ENCODE results near the gene GSE1.

Gene GSE1

GRCh38 chr16:85698459-85698891 is 85.4 kb downstream of the GSE1 start:
- Histone ChIP-seq H3K27ac (ENCODE audit: low read length) (no peak overlapping the region), H3K4me1 (ENCODE audit: control insufficient read depth, insufficient read depth, low read length) (no peaks in the 10 kb centered on the region), H3K36me3 (ENCODE audit: control insufficient read depth, insufficient read depth, low read length) (no peaks in the 10 kb centered on the region), H3K4me3 (ENCODE audit: low read length) (no peak overlapping the region), H3K27me3 (ENCODE audit: control insufficient read depth, insufficient read depth, low read length) (no peaks in the 10 kb centered on the region), H3K9me3 (ENCODE audit: control insufficient read depth, insufficient read depth, low read length) (no peaks in the 10 kb centered on the region)
- WGBS (ENCODE audit: insufficient coverage, insufficient read length), result no CpG with 5 or more reads among the region's 7 CpGs
- no peak for DNase-seq (ENCODE audit: low read depth, low spot score)

- Histone ChIP-seq H3K4me1 (ENCODE audit: control insufficient read depth, insufficient read depth, low read length) (no peaks in the 10 kb centered on the region), H3K9me3 (ENCODE audit: control insufficient read depth, insufficient read depth, low read length) (no peaks in the 10 kb centered on the region), H3K4me3 (ENCODE audit: low read length) (no peak overlapping the region), H3K27me3 (ENCODE audit: control insufficient read depth, insufficient read depth, low read length) (no peaks in the 10 kb centered on the region), H3K27ac (ENCODE audit: low read length) (no peak overlapping the region), H3K36me3 (ENCODE audit: control insufficient read depth, insufficient read depth, low read length) (no peaks in the 10 kb centered on the region)
- no CpG with 5 or more reads among the region's 12 CpGs for WGBS (ENCODE audit: insufficient coverage, insufficient read length)
- no peak for DNase-seq (ENCODE audit: low read depth, low spot score)
Measured at GRCh38 chr16:85698935-85699558, 85.9 kb downstream of the GSE1 start.

- Histone ChIP-seq H3K27ac (ENCODE audit: low read length) (no peak overlapping the region), H3K9me3 (ENCODE audit: control insufficient read depth, insufficient read depth, low read length) (no peaks in the 10 kb centered on the region), H3K4me3 (ENCODE audit: low read length) (no peak overlapping the region), H3K27me3 (ENCODE audit: control insufficient read depth, insufficient read depth, low read length) (no peaks in the 10 kb centered on the region), H3K36me3 (ENCODE audit: control insufficient read depth, insufficient read depth, low read length) (no peaks in the 10 kb centered on the region), H3K4me1 (ENCODE audit: control insufficient read depth, insufficient read depth, low read length) (no peaks in the 10 kb centered on the region)
- no CpG with 5 or more reads among the region's 7 CpGs for WGBS (ENCODE audit: insufficient coverage, insufficient read length)
- no peak for DNase-seq (ENCODE audit: low read depth, low spot score)
Measured at GRCh38 chr16:85699628-85700027, 86.5 kb downstream of the GSE1 start.

- H3K4me3 ChIP-seq (ENCODE audit: low read length), result no peak overlapping the region
- no peaks in the 10 kb centered on the region for H3K27me3 ChIP-seq (ENCODE audit: control insufficient read depth, insufficient read depth, low read length)
- no peaks in the 10 kb centered on the region for H3K36me3 ChIP-seq (ENCODE audit: control insufficient read depth, insufficient read depth, low read length)
- no peak for DNase-seq (ENCODE audit: low read depth, low spot score)
- no peaks in the 10 kb centered on the region for H3K4me1 ChIP-seq (ENCODE audit: control insufficient read depth, insufficient read depth, low read length)
- no CpG with 5 or more reads among the region's 11 CpGs for WGBS (ENCODE audit: insufficient coverage, insufficient read length)
- H3K9me3 ChIP-seq (ENCODE audit: control insufficient read depth, insufficient read depth, low read length), result no peaks in the 10 kb centered on the region
- H3K27ac ChIP-seq (ENCODE audit: low read length), result no peak overlapping the region
Measured at GRCh38 chr16:85704011-85704410, 90.9 kb downstream of the GSE1 start.

GRCh38 chr16:85704900-85705846 is 92.1 kb downstream of the GSE1 start:
- no CpG with 5 or more reads among the region's 20 CpGs for WGBS (ENCODE audit: insufficient coverage, insufficient read length)
- no peaks in the 10 kb centered on the region for H3K9me3 ChIP-seq (ENCODE audit: control insufficient read depth, insufficient read depth, low read length)
- no peak overlapping the region for H3K27ac ChIP-seq (ENCODE audit: low read length)
- H3K36me3 ChIP-seq (ENCODE audit: control insufficient read depth, insufficient read depth, low read length), result no peaks in the 10 kb centered on the region; the same call in 1 of the 2 replicates
- H3K27me3 ChIP-seq (ENCODE audit: control insufficient read depth, insufficient read depth, low read length), result no peaks in the 10 kb centered on the region
- no peaks in the 10 kb centered on the region for H3K4me1 ChIP-seq (ENCODE audit: control insufficient read depth, insufficient read depth, low read length)
- H3K4me3 ChIP-seq (ENCODE audit: low read length), result no peak overlapping the region
- DNase-seq (ENCODE audit: low read depth, low spot score), result no peak

- H3K27ac ChIP-seq (ENCODE audit: low read length), result no peak overlapping the region
- WGBS (ENCODE audit: insufficient coverage, insufficient read length), result no CpG with 5 or more reads among the region's 11 CpGs
- no peak overlapping the region for H3K4me3 ChIP-seq (ENCODE audit: low read length)
- no peaks in the 10 kb centered on the region; the same call in 1 of the 2 replicates for H3K36me3 ChIP-seq (ENCODE audit: control insufficient read depth, insufficient read depth, low read length)
- H3K4me1 ChIP-seq (ENCODE audit: control insufficient read depth, insufficient read depth, low read length), result no peaks in the 10 kb centered on the region
- no peaks in the 10 kb centered on the region for H3K9me3 ChIP-seq (ENCODE audit: control insufficient read depth, insufficient read depth, low read length)
- DNase-seq (ENCODE audit: low read depth, low spot score), result no peak
- H3K27me3 ChIP-seq (ENCODE audit: control insufficient read depth, insufficient read depth, low read length), result no peaks in the 10 kb centered on the region
Measured at GRCh38 chr16:85706449-85707034, 93.4 kb downstream of the GSE1 start.

- H3K27me3 ChIP-seq (ENCODE audit: control insufficient read depth, insufficient read depth, low read length), result no peaks in the 10 kb centered on the region
- no peak for DNase-seq (ENCODE audit: low read depth, low spot score)
- H3K4me3 ChIP-seq (ENCODE audit: low read length), result no peak overlapping the region
- no peaks in the 10 kb centered on the region; the same call in 1 of the 2 replicates for H3K36me3 ChIP-seq (ENCODE audit: control insufficient read depth, insufficient read depth, low read length)
- no peak overlapping the region for H3K27ac ChIP-seq (ENCODE audit: low read length)
- no peaks in the 10 kb centered on the region for H3K4me1 ChIP-seq (ENCODE audit: control insufficient read depth, insufficient read depth, low read length)
- no CpG with 5 or more reads among the region's 16 CpGs for WGBS (ENCODE audit: insufficient coverage, insufficient read length)
- H3K9me3 ChIP-seq (ENCODE audit: control insufficient read depth, insufficient read depth, low read length), result no peaks in the 10 kb centered on the region
Measured at GRCh38 chr16:85707528-85708095, 94.5 kb downstream of the GSE1 start.

- no peak overlapping the region for H3K4me3 ChIP-seq (ENCODE audit: low read length)
- H3K27ac ChIP-seq (ENCODE audit: low read length), result no peak overlapping the region
- no peaks in the 10 kb centered on the region for H3K4me1 ChIP-seq (ENCODE audit: control insufficient read depth, insufficient read depth, low read length)
- DNase-seq (ENCODE audit: low read depth, low spot score), result no peak
- no peaks in the 10 kb centered on the region; the same call in 1 of the 2 replicates for H3K36me3 ChIP-seq (ENCODE audit: control insufficient read depth, insufficient read depth, low read length)
- no peaks in the 10 kb centered on the region for H3K9me3 ChIP-seq (ENCODE audit: control insufficient read depth, insufficient read depth, low read length)
- WGBS (ENCODE audit: insufficient coverage, insufficient read length), result no CpG with 5 or more reads among the region's 6 CpGs
- H3K27me3 ChIP-seq (ENCODE audit: control insufficient read depth, insufficient read depth, low read length), result no peaks in the 10 kb centered on the region
Measured at GRCh38 chr16:85708338-85708737, 95.2 kb downstream of the GSE1 start.

- H3K27me3 ChIP-seq (ENCODE audit: control insufficient read depth, insufficient read depth, low read length), result no peaks in the 10 kb centered on the region
- no peak overlapping the region for H3K4me3 ChIP-seq (ENCODE audit: low read length)
- no peaks in the 10 kb centered on the region; the same call in 1 of the 2 replicates for H3K36me3 ChIP-seq (ENCODE audit: control insufficient read depth, insufficient read depth, low read length)
- no peak overlapping the region for H3K27ac ChIP-seq (ENCODE audit: low read length)
- no peaks in the 10 kb centered on the region for H3K9me3 ChIP-seq (ENCODE audit: control insufficient read depth, insufficient read depth, low read length)
- no peak for DNase-seq (ENCODE audit: low read depth, low spot score)
- no CpG with 5 or more reads among the region's 53 CpGs for WGBS (ENCODE audit: insufficient coverage, insufficient read length)
- H3K4me1 ChIP-seq (ENCODE audit: control insufficient read depth, insufficient read depth, low read length), result no peaks in the 10 kb centered on the region
Measured at GRCh38 chr16:85709766-85710585, 96.9 kb downstream of the GSE1 start.
